ENCODE data around the gene ZNF2.

Gene ZNF2

DNA sequence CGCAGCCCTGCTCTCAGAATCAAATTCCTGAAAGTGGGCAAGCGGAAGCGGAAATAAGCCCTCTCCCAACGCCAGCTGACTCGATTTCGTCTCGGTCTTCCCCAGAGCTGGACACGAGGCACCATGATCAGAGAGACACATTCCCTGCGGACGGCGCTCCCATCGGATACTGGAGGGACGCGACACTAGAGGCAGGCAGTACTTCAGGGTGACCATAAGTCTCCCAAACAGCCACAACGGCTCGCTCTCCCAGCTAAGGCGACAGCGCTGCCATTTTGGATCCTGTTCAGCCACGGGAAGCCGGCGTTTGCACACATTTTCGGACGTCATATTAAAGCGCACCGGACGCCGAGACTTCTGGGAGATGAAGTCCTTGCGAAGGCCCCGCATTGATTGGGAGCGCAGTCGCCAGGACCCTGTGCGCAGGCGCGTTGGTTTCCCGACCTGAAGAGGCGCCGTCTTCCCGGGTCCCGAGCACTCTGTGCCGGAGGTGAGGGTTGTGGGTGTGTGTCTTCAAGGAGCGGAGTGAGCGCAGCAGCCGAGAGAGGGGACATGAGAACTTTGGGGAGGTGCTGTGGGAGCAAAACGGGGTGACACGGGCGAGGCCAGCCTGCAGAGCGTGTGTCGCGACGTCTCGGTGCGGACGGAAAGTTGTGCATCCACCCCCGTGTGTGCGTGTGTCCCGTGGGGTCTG lies at the start of gene ZNF2:
Gene ZNF2 (plus strand): TSS at position 439 of the 694 bp plus-strand sequence. CDS start 10,418 bp downstream, outside the sequence.
- H3K36me3 Mint-ChIP-seq, result peaks cover 4 to 20% of the 10 kb centered on the region in 2 donors
- DNase-seq (peak; percentile 93), ATAC-seq (replicated peaks) (peak; percentile 95 to 97)
- no peaks in the 10 kb centered on the region for H3K27me3 Mint-ChIP-seq
- peak within 1 kb of the TSS; percentile 98 to 100 for H3K4me3 Mint-ChIP-seq
- peak within 1 kb of the TSS; percentile 100 for H3K27ac Mint-ChIP-seq
- no peaks in the 10 kb centered on the region for H3K9me3 Mint-ChIP-seq
- H3K4me1 Mint-ChIP-seq, result peaks cover 24 to 46% of the 10 kb centered on the region in 2 donors

DNA sequence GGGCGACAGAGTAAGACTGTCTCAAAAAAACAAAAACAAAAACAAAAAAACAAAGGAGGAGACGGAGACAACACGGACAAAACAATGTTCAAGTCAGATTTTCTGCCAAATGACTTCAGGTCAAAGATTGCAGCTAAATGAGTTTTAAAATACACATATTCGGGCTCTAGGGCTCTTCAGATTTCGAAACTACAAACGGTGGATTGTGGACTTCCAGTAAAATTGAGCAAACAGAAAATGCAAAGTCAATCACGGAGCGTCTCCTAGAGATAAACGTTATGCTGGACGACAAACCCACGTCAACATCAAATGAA lies 44.6 kb upstream of the ZNF2 start:
- H3K4me1 Mint-ChIP-seq, result peaks cover 27 to 40% of the 10 kb centered on the region in 2 donors
- H3K9me3 Mint-ChIP-seq, result no peaks in the 10 kb centered on the region
- H3K36me3 Mint-ChIP-seq, result peaks cover 13 to 23% of the 10 kb centered on the region in 2 donors
- no peak for DNase-seq
- H3K4me3 Mint-ChIP-seq, result peak overlapping the region; percentile 97 to 99
- peak overlapping the region; percentile 96 for H3K27ac Mint-ChIP-seq
- no peaks in the 10 kb centered on the region for H3K27me3 Mint-ChIP-seq
- no peak for ATAC-seq (replicated peaks)

DNA sequence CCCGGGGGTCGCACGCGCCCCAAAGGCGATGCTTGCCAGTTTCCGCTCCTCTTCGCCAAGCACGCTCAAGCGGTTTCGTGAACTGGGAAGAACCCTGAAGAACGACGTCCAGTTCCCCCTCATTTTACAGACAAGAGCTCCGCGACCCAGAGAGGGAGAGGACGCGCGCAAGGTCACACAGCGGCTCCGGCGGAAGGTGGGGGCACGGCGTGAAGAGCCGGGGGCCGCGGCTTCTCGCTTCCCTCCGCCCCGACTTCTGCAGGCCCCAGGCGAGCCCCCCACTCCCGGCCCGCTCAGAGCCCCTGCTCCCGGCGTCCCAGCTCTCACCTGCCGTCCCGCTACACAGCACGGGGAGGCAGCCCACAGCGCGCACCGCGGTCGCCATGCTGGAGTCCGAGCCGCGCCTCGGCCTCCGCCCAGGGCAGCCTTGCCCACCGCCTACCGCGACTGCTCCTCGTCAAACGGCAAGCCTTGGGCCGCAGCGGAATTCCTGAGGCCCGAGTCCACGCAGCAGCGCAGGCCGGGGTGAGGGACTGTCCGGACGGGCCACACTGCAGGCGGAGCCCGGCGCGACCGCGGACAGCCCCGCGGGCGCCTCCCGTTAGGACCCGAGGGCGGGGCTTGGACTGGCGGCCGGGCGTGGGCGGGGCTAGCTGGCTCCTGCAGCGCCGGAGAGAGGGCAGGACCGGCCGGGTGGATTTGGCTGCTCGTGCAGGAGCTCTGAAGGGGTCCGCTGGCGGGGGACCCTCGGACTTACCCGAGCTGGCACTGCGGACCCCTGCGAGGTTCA lies 44.0 kb upstream of the ZNF2 start, which contains the start of gene MRPS5:
Gene MRPS5 (minus strand): TSS at position 402 of the 790 bp plus-strand sequence. CDS start 17 bp downstream, at position 385.
- DNase-seq, result peak; percentile 85
- Mint-ChIP-seq H3K9me3 (no peaks in the 10 kb centered on the region), H3K4me1 (peaks cover 27 to 40% of the 10 kb centered on the region in 2 donors), H3K27ac (peak within 1 kb of the TSS; percentile 96), H3K36me3 (peaks cover 12 to 23% of the 10 kb centered on the region in 2 donors), H3K4me3 (peak within 1 kb of the TSS; percentile 97 to 99), H3K27me3 (peaks cover 0 to 3% of the 10 kb centered on the region in 2 donors)
- ATAC-seq (replicated peaks), result peak; percentile 93 to 97

DNA sequence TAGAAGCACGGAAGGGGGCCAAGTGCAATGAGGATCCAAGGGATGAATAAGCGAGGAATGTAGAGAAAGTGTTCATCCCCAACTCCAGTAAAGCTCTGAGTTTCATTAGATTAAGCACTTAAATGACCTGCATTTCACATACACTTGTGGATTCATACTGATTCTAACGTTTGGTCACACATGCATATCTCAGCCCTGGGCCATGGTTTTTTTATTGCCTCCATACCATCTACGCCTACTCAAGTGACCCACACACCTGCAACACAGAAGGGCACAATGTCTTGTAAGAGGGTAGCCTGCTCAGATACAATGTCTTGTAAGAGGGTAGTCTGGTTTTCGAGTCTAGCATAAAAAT lies 43.4 kb upstream of the ZNF2 start:
- DNase-seq (no peak), ATAC-seq (replicated peaks) (peak; percentile 10 to 12)
- Mint-ChIP-seq H3K36me3 (peaks cover 10 to 21% of the 10 kb centered on the region in 2 donors), H3K27ac (peak overlapping the region; percentile 96), H3K4me1 (peaks cover 25 to 40% of the 10 kb centered on the region in 2 donors), H3K27me3 (peaks cover 0 to 5% of the 10 kb centered on the region in 2 donors), H3K9me3 (no peaks in the 10 kb centered on the region), H3K4me3 (peak overlapping the region; percentile 97 to 99)

- Mint-ChIP-seq H3K4me1 (peaks cover 0 to 1% of the 10 kb centered on the region in 2 donors), H3K9me3 (peaks cover 25 to 28% of the 10 kb centered on the region in 2 donors), H3K27me3 (no peaks in the 10 kb centered on the region), H3K27ac (no peak overlapping the region), H3K4me3 (no peak overlapping the region), H3K36me3 (peaks cover 24 to 46% of the 10 kb centered on the region in 2 donors)
- DNase-seq, result no peak
- ATAC-seq (replicated peaks), result no peak
These were observed 26.9 kb upstream of the ZNF2 start for GRCh38 chr2:95138702-95139101.

GRCh38 chr2:95143838-95144237 lies 21.8 kb upstream of the ZNF2 start:
- DNase-seq (no peak), ATAC-seq (replicated peaks) (no peak)
- Mint-ChIP-seq H3K9me3 (peaks cover 28 to 43% of the 10 kb centered on the region in 2 donors), H3K27ac (no peak overlapping the region), H3K36me3 (peaks cover 51 to 71% of the 10 kb centered on the region in 2 donors), H3K4me1 (peaks cover 0 to 1% of the 10 kb centered on the region in 2 donors), H3K27me3 (no peaks in the 10 kb centered on the region), H3K4me3 (no peak overlapping the region)

DNA sequence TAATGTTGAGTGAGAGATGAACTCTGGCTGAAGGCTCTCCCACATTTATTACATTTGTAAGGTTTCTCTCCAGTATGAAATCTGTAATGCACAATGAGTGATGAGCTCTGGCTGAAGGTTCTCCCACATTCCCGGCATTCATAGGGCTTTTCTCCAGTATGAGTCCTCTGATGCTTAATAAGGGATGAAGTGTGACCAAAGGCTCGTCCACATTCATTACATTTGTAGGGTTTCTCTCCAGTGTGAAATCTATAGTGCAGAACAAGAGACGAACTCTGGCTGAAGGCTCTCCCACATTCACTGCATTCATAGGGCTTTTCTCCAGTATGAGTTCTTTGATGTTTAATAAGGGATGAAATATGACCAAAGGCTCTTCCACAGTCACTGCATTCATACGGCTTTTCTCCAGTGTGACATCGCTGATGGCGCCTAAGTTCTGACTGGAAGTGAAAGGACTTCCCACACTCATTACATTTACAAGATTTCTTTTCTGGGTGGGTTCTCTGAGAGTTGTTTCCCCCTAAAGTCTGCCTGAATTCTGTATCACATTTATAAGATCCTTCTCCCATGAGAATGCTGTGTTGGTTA lies 16.1 kb upstream of the ZNF2 start:
- no peak overlapping the region for H3K4me3 Mint-ChIP-seq
- DNase-seq (no peak), ATAC-seq (replicated peaks) (no peak)
- H3K9me3 Mint-ChIP-seq, result peaks cover 53 to 54% of the 10 kb centered on the region in 2 donors
- no peaks in the 10 kb centered on the region for H3K4me1 Mint-ChIP-seq
- H3K27me3 Mint-ChIP-seq, result no peaks in the 10 kb centered on the region
- no peak overlapping the region for H3K27ac Mint-ChIP-seq
- H3K36me3 Mint-ChIP-seq, result peaks cover 81 to 93% of the 10 kb centered on the region in 2 donors

DNA sequence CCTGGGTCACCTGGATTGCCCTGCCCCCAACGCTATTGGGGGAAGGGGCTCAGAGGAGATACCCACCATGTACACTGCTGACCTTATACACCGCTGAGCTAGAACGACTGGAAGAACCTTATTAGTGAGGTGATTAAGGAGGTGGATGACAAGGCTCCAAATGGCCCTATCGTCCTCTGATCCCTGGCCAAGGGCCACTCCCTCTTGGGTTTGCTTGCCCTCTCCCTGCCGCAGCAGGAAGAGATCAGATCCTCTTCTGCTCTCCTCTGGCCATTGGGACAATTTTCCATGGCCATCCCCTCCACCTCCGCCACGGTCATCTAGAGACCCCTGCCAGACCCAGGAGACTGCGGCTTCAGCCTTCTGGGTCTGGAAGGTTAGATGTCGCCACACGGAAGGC lies 7.2 kb upstream of the ZNF2 start:
- Mint-ChIP-seq H3K36me3 (peaks cover 33 to 43% of the 10 kb centered on the region in 2 donors), H3K9me3 (peaks cover 10 to 12% of the 10 kb centered on the region in 2 donors), H3K4me1 (peaks cover 11 to 14% of the 10 kb centered on the region in 2 donors), H3K27me3 (no peaks in the 10 kb centered on the region), H3K4me3 (peak overlapping the region; percentile 90 to 91), H3K27ac (no peak overlapping the region)
- DNase-seq (no peak), ATAC-seq (replicated peaks) (no peak)

DNA sequence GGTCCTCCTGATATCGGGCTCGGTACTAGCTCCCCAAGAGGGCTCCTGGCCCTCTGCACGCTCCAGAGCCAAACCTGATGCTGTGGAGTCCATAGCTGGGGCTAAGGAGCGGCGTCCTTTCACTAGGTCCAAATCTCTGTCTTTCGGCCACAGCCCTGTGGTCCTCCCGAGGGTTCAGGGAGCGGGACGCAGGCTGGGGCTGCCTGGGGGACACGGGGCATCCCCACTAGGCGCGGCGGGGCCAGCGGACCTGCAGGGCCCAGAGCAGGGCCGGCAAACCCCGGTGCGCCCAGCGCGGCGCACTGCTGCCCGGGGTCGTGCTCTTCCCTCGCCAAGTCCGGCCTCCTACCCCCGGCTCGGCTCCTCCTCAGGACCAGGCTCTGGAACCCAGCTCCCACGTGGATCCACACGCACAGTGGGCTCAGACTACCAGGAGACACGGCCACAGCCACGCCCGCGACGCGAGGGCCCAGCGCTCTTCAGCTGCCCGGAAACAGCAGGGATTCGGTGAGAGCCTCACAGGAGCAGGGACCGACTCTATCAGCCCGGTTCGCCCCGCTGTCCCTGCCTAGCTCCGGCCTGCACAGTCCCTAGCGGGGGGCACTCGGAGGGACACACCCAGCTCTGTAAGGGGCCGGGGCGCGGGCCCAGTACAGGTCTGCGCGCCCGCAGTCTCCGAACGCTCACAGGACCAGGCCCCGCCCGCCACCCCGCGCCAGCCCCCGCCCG lies 6.6 kb upstream of the ZNF2 start:
- Mint-ChIP-seq H3K4me3 (peak overlapping the region; percentile 90 to 91), H3K9me3 (peaks cover 8 to 11% of the 10 kb centered on the region in 2 donors), H3K36me3 (peaks cover 28 to 37% of the 10 kb centered on the region in 2 donors), H3K4me1 (peaks cover 11 to 20% of the 10 kb centered on the region in 2 donors), H3K27me3 (no peaks in the 10 kb centered on the region), H3K27ac (peak overlapping the region; percentile 84)
- ATAC-seq (replicated peaks), result peak; percentile 74 to 79
- peak; percentile 11 for DNase-seq

GRCh38 chr2:95159690-95160449 lies 5.7 kb upstream of the ZNF2 start, which contains the start of gene ZNF514:
ZNF514 (minus strand) TSS chr2:95159848; CDS start chr2:95153253, 6,595 bp downstream.
- peak within 1 kb of the TSS; percentile 90 to 91 for H3K4me3 Mint-ChIP-seq
- DNase-seq (peak; percentile 68), ATAC-seq (replicated peaks) (peak; percentile 92 to 93)
- H3K27me3 Mint-ChIP-seq, result no peaks in the 10 kb centered on the region
- peaks cover 15 to 27% of the 10 kb centered on the region in 2 donors for H3K4me1 Mint-ChIP-seq
- H3K27ac Mint-ChIP-seq, result peak within 1 kb of the TSS; percentile 93
- H3K9me3 Mint-ChIP-seq, result peaks cover 5% of the 10 kb centered on the region in 2 donors
- H3K36me3 Mint-ChIP-seq, result peaks cover 20 to 28% of the 10 kb centered on the region in 2 donors

DNA sequence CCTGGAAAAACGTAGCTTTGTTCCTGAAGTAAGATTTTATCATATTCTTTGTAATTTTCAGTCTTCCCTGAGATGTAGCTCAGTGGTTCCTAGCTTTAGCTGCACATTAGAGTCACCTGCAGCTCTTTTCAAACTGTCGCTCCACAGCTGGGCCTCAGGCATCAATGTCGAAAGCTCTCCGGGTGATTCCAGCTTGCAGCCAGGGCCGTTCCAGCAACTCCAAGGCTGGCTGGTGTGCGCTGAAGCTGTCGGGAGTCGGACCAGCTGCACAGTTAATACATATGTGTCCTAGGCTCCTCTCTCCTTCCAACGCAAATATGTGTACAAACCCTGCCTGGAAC lies 609 bp upstream of the ZNF2 start:
- DNase-seq (no peak), ATAC-seq (replicated peaks) (peak; percentile 27 to 30)
- Mint-ChIP-seq H3K9me3 (no peaks in the 10 kb centered on the region), H3K27me3 (no peaks in the 10 kb centered on the region), H3K4me1 (peaks cover 24 to 46% of the 10 kb centered on the region in 2 donors), H3K27ac (peak overlapping the region; percentile 100), H3K36me3 (peaks cover 4 to 20% of the 10 kb centered on the region in 2 donors), H3K4me3 (peak overlapping the region; percentile 98 to 100)

GRCh38 chr2:95166065-95166763 lies 605 bp downstream of the ZNF2 start:
- H3K27ac Mint-ChIP-seq, result peak overlapping the region; percentile 100
- no peak for DNase-seq
- H3K27me3 Mint-ChIP-seq, result no peaks in the 10 kb centered on the region
- peak overlapping the region; percentile 98 to 100 for H3K4me3 Mint-ChIP-seq
- peak in 1 of 2 donors; percentile 7 for ATAC-seq (replicated peaks)
- peaks cover 4 to 23% of the 10 kb centered on the region in 2 donors for H3K36me3 Mint-ChIP-seq
- H3K4me1 Mint-ChIP-seq, result peaks cover 24 to 46% of the 10 kb centered on the region in 2 donors
- no peaks in the 10 kb centered on the region for H3K9me3 Mint-ChIP-seq

DNA sequence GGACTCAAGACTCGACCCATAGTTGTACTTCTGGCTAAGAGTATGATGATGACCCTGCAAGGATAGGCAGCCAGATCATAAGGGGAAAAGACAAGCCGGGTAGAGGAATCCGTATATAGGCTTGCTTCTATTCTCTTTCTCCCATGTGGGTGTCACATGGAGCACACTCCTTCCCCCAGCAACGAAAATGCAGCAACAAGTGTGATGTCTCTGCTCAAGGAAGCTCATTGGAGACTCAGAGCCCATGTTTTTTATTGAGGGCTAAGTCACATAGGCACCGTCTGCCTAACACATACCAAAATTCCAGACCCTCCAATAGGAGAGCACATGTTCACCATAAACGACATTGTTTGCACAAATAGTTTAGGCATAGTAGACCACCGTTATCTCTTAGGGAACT lies 6.3 kb downstream of the ZNF2 start:
- DNase-seq (no peak), ATAC-seq (replicated peaks) (no peak)
- Mint-ChIP-seq H3K9me3 (no peaks in the 10 kb centered on the region), H3K36me3 (peaks cover 8 to 26% of the 10 kb centered on the region in 2 donors), H3K4me3 (no peak overlapping the region), H3K27ac (no peak overlapping the region), H3K27me3 (no peaks in the 10 kb centered on the region), H3K4me1 (peaks cover 12 to 21% of the 10 kb centered on the region in 2 donors)

All from stimulated activated naive B cell treated with anti-CD40 and anti-IgM and Interleukin-4, amounts not matched to agents 10 μg/mL and 1 μg/mL and 100 μg/mL, for 72 hours (primary cell).